Ovary (tissue), 9 donors: ENCODE results near the gene CCL5. TPM values are rescaled to one million over a fixed set of nuclear protein-coding genes. Genes with fewer than 3 reads are reported as not detected.

ENCODE experiments used
- DNase-seq, 5 donors: peaks; one replicate each; pipeline ENCODE4 v3.0.0-alpha.2; 2019 to 2020
- H3K27ac ChIP-seq, 2 donors: fragments of 200-600 bp; one replicate each; pipeline versions ENCODE4 v1.5.1 to v1.8.0; 2019 to 2022
- H3K27me3 ChIP-seq: fragments of 200-600 bp; one replicate; pipeline ENCODE4 v1.8.0; 2022
- H3K36me3 ChIP-seq: fragments of 200-600 bp; sonication (generic); one replicate; pipeline ENCODE4 v1.5.1; 2019
- H3K4me1 ChIP-seq: one replicate; pipeline ENCODE4 v1.8.1; 2013; ENCODE audit warnings: mild to moderate bottlenecking, moderate library complexity; ENCODE audit not compliant: insufficient read depth
- H3K4me3 ChIP-seq: fragments of 200-600 bp; sonication (generic); one replicate; pipeline ENCODE4 v1.5.1; 2017
- H3K9me3 ChIP-seq, 2 donors: fragments of 200-600 bp in 1 of 2; sonication (generic) in 1 of 2; one replicate each; pipeline versions ENCODE4 v1.5.1 to v1.8.1; 2013 to 2019; ENCODE audit warnings: mild to moderate bottlenecking in 1 of 2, moderate library complexity in 1 of 2
- CTCF ChIP-seq, 3 donors: fragments of 450-650 bp in 2 of 3; fragments of 200-600 bp in 1 of 3; IDR thresholded peaks; one replicate each; pipeline versions ENCODE4 v1.5.1 to v1.8.0; 2016 to 2022; ENCODE audit warnings: antibody characterized with exemption in 3 of 3, mild to moderate bottlenecking in 1 of 3
- EP300 ChIP-seq: sonication (generic); formaldehyde crosslinking; IDR thresholded peaks from one replicate; pipeline ENCODE4 v1.6.1; 2017; ENCODE audit warnings: antibody characterized with exemption
- POLR2A ChIP-seq: fragments of 450-650 bp; IDR thresholded peaks from one replicate; pipeline ENCODE4 v1.6.1; 2017; ENCODE audit warnings: antibody characterized with exemption, mild to moderate bottlenecking, moderate library complexity
- WGBS, 3 donors: extraction: QIAGEN DNeasy Blood & Tissue Kit in 1 of 3; methylation state at CpG; one replicate each; pipeline versions ENCODE4 v1.1.5 to v1.1.7; 2013 to 2017; 5-methylcytosine and 5-hydroxymethylcytosine counted together
- intact Hi-C, 4 donors: fragments of 100-400 bp; cut with DNase I; formaldehyde crosslinking; loops; one replicate each; pipeline versions ENCODE4 v1.11.0 to v1.15.1; 2022 to 2023
- polyA plus RNA-seq, 2 donors: library from polyadenylated mRNA; stranded (reverse); fragments of 200-250 nt in 1 of 2; fragments of 350-450 nt in 1 of 2; fragmentation: Illumina TruSeq in 1 of 2; extraction: RNeasy Lipid Tissue Mini Kit (QIAGEN cat#74804) in 1 of 2; gene quantifications; one replicate each; pipeline ENCODE4 v1.2.3, GENCODE V29; 2013 to 2014
- total RNA-seq, 7 donors: library from RNA; depleted of rRNA in 2 of 7; stranded (reverse); fragments of >200 nt in 2 of 7; fragmentation: NEBNext Ultra II Directional in 3 of 7; extraction: Animal tissue kit (Norgen Biotek cat#: 25700) in 3 of 7; gene quantifications; one replicate each; pipeline versions ENCODE4 v1.1.0 to v1.2.4, GENCODE V29; 2016 to 2023
- donor health status: DM: no; HTN: no; CAD: no; lungs with moderate emphysema.
- donor health status: DM: no; HTN: no; CAD: no.
- donor health status: Bipolar disorder and iron deficiency.
- donor health status: DM: yes; HTN: yes; CAD: no.
- donor health status: DM: no; HTN: no; CAD: no.
- donor health status: DM: yes; HTN: yes; CAD: no.

Gene CCL5
- total and polyA plus RNA-seq, 9 donors, result 0.28 to 44.5 (median 2.1) TPM

DNA sequence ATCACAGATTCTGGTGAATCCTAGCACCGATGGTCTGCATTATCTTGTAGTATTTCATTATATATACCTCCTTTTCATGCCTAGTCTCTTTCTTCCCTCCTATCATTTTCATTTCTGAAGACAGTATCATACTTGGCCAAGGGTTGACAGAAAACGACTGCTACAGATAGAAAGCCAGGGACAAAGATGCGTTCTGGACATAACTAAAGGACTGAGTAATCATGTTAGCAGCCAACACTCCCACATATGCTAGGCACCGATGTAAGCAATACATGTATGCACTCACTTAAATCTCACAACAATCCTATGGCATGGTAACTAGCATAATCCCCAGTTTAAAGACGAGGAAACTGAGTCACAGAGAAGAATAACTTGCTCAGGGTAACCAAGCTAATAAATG lies 27.5 kb upstream of the CCL5 start:
- no peak for DNase-seq
- H3K4me1 ChIP-seq, result no peaks in the 10 kb centered on the region
- TF ChIP-seq CTCF (IDR thresholded peaks at IDR 0.05) (no peak), POLR2A (no peak), EP300 (no peak)
- intact Hi-C loops, result no loop called here
- WGBS, 3 donors, result 48 to 58% (median 54%) methylated on average over 5 of the region's 5 CpGs
- no peak overlapping the region for H3K4me3 ChIP-seq
- no peak overlapping the region for H3K27ac ChIP-seq
- no peaks in the 10 kb centered on the region for H3K27me3 ChIP-seq
- H3K9me3 ChIP-seq, result no peaks in the 10 kb centered on the region
- H3K36me3 ChIP-seq, result no peaks in the 10 kb centered on the region

GRCh38 chr17:35906926-35907637 lies 26.9 kb upstream of the CCL5 start:
- 60 to 71% (median 62%) methylated on average over 3 of the region's 3 CpGs for WGBS, 3 donors
- Histone ChIP-seq H3K27me3 (no peaks in the 10 kb centered on the region), H3K4me1 (no peaks in the 10 kb centered on the region), H3K36me3 (no peaks in the 10 kb centered on the region), H3K9me3 (no peaks in the 10 kb centered on the region), H3K4me3 (no peak overlapping the region), H3K27ac (no peak overlapping the region)
- no peak for DNase-seq
- intact Hi-C loops, result no loop called here
- TF ChIP-seq CTCF (IDR thresholded peaks at IDR 0.05) (no peak), EP300 (no peak), POLR2A (no peak)

DNA sequence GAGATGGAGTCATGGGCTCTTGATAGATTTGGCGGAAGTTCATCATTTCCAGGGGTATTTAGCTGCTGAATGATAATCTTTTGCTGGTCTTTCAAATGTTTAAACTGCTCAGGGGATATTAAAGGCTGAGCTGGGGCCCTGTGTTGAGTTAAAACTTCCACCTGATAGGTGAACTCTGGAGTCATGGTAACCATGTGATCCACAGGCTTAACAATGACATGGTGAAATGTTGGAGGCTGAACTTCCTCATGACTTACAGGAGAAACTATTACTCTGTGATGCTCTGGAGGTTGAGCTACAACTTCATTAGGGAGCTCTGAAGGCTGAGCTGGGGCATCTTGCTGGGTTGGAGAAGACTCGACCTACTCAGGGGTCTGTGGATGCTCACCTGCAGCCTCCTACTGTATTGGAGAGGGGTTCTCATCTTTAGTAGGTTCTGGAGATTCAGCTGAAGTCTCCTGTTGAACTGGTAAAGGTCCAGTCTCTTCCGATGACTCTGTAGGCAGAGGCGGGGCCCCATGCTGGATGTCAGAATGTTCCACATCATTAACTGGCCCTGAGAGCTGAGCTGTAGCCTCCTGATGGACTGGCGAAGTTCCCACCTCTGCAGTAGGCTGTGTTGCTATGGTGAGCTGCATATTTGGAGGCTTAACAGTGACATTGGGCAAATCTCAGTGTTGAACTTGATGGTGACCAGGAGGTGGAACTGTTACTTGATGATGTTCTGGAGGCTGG lies 26.2 kb upstream of the CCL5 start:
- WGBS, 3 donors, result 91 to 93% (median 92%) methylated on average over 5 of the region's 5 CpGs
- TF ChIP-seq POLR2A (no peak), EP300 (no peak), CTCF (IDR thresholded peaks at IDR 0.05) (no peak)

GRCh38 chr17:35903451-35903850 lies 23.3 kb upstream of the CCL5 start:
- H3K27ac ChIP-seq, result no peak overlapping the region
- no peaks in the 10 kb centered on the region for H3K9me3 ChIP-seq
- 91 to 95% (median 91%) methylated on average over 5 of the region's 5 CpGs for WGBS, 3 donors
- no peaks in the 10 kb centered on the region for H3K27me3 ChIP-seq
- intact Hi-C loops, result no loop called here
- DNase-seq, result no peak
- H3K36me3 ChIP-seq, result no peaks in the 10 kb centered on the region
- TF ChIP-seq EP300, result no peak
- TF ChIP-seq CTCF (IDR thresholded peaks at IDR 0.05), result no peak
- no peak for TF ChIP-seq POLR2A
- no peak overlapping the region for H3K4me3 ChIP-seq
- H3K4me1 ChIP-seq, result peaks cover 2% of the 10 kb centered on the region

More for the DNA sequence above, 26.2 kb upstream of the CCL5 start:
- H3K9me3 ChIP-seq, result no peaks in the 10 kb centered on the region
- H3K27me3 ChIP-seq, result no peaks in the 10 kb centered on the region
- no peaks in the 10 kb centered on the region for H3K36me3 ChIP-seq
- intact Hi-C loops, result no loop called here
- no peaks in the 10 kb centered on the region for H3K4me1 ChIP-seq
- H3K27ac ChIP-seq, result no peak overlapping the region
- H3K4me3 ChIP-seq, result no peak overlapping the region
- no peak for DNase-seq
